K562 (cell line): ENCODE data around the gene SCYL1.

Experiments
- MTA2 ChIP-seq: fragments of 450-650 bp; IDR thresholded peaks from 2 replicates; pipeline ENCODE4 v1.6.1; 2016; ENCODE audit warnings: low read depth
- SMAD3 ChIP-seq: fragments of 450-650 bp; formaldehyde crosslinking; conservative IDR thresholded peaks from 2 replicates; pipeline ENCODE4 v1.4.0; 2020; ENCODE audit warnings: mild to moderate bottlenecking
- SP2 ChIP-seq: IDR thresholded peaks from 2 replicates; pipeline ENCODE4 v1.6.1; 2011; ENCODE audit warnings: mild to moderate bottlenecking, low read depth, low read length, moderate library complexity; ENCODE audit not compliant: poor library complexity, severe bottlenecking; ENCODE audit errors: extremely low read depth

DNA sequence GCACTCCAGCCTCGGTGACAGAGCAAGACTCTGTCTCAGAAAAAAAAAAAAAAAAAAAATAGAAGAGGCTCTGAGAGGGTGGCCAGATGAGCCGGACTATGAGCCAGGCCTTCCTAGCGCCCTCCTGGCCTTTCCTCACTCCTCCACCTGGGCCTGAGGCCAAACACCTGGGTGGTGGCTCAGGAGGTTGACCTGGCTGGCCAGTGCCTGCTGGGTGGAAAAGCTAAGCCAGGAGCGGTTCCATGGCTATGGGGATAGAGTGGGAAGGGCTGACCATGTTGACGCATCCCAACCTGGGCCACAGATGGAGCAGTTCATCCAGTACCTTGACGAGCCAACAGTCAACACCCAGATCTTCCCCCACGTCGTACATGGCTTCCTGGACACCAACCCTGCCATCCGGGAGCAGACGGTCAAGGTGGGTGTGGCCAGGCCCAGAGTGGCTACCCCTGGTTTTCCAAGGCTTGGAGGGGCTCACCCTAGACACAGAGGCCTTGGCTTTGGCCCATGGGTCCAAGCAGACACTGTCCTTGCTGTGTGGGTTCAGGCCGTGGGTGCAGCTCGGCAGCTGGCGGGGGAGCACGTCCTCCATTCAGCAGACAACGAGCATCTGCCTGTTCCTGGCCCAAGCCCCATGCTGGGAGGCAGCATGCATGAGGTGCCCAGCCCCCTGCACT lies 7.6 kb downstream of the SCYL1 start:
- TF ChIP-seq SP2 (no peak), MTA2 (no peak), SMAD3 (CRISPR knock-in tag) (no peak)
